GM19043 (cell line): ENCODE data around the gene FAM163B.

Experiments used
- ATAC-seq: cut with Tn5 transposase; IDR thresholded peaks from one replicate; pipeline ENCODE4 v1.9.1; 2021; ENCODE audit warnings: low read depth; ENCODE audit not compliant: unreplicated experiment

The FAM163B gene

GRCh38 chr9:133553123-133553522, 56.1 kb downstream of the FAM163B start:
- no peak for ATAC-seq

DNA sequence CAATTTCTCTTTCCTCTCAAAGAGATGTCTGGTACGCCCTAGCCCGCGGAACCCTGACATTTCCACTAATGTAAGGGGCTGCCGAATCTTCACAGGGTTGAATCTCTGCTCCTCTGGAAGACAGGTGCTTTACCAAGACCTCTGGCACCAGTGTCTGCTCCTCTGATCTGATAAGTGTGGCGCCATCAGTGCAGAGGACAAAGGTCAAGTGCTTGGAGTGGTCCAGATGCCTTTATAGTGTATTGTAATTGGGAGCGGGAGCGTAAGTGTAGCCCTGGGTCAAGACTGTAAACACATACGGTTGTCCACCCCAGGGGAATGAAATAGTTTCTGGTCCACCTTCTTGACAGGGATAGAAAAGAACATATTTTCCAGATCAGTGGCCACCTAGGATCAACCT, 57.0 kb downstream of the FAM163B start:
- no peak for ATAC-seq

DNA sequence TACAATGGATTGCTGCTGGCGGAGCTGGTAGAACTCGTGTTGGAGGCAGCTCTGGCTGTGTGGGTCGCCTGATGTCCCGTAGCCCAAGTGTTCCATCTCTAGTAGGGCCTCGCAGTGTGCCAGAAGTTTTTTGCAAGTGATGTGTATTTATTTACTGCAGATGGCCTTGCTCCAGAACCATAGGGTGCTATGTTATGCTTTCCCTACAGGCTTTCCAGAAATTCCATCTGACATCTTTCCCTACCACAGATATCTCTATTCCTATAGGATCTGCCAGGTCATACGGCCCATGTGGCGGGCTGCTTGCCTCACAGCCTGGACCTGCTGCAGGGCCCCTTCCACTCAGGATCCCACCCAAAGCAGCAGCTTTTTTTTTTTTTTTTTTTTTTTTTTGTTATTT, 57.7 kb downstream of the FAM163B start:
- no peak for ATAC-seq

DNA sequence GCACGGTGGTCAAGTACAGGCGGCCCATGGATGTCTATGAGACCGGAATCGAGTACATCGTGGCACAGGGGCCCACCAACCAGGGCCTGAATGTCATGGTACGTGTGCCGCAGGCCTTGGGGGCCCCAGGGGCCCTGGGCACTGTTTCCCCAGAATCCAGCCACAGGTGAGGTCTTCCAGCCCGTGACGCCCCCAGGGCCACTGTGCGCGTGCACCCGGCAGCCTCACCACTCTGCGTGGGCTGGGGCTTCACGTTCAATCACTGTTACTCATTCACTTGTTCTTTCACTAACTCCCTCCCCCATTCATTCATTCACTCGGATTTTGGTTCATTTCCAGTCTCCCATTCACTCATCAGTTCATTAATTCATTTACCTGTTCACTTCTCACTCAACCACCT, 62.1 kb downstream of the FAM163B start:
- ATAC-seq: no peak

- no peak for ATAC-seq
Observed at GRCh38 chr9:133546287-133546680, 62.9 kb downstream of the FAM163B start.

DNA sequence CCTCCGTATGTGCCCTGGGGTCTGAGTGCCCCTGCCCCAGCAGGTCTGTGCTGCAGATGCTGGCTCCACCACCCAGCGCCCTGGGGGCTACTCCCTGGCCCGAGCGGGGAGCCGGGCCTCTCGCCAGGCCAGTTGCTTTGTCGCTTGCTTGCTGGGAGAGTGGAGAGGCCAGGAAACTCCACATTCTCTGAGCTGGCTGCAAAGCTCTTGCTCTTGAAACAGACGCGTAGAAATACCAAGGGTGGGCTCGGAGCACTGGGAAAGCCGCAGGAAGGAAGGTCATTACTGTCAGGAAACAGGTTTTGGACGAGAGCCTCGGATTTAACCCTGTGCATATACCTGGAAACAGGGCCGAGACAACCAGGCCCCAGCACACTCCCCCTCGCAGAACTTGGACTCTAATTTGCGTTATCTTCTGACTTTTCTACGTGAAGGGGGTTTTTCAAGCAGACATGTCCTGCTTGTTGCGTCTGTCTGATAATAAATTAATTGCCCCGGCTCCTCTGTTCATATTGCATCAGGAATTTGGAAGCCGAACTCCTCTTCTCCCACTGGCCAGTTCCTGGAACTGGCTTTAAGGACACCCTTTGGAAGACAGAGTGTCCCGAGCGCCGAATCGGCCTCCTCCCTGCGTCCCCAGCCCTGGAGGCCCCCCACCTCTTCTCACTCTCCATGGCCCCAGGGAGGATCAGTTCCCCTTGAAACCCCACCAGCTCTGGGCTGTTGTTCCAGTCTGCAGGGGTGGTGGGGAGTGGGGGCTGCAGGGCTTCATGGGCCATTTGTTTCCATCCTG, 63.5 kb downstream of the FAM163B start:
- no peak for ATAC-seq

- no peak for ATAC-seq
Observed at GRCh38 chr9:133543772-133544467, 65.3 kb downstream of the FAM163B start.

DNA sequence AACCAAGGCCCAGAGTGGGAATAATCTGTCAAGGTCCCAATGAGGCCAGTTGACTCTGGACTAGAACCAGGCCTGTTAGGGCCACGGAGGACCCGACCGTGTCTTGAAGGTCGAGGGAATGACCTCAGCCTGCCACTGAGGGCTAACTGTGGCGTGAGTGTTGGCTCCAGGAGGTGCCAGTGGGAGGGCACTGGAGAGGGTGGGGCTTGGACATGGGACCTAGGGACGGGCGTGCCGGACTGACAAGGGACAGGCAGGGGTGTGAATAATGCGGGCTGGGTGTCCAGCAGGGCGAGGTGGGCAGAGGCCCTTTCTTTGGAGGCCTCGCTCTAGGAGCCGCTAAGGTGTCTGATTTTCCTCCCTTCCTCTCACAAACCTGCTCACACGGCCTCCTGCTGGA, 67.2 kb downstream of the FAM163B start:
- no peak for ATAC-seq

DNA sequence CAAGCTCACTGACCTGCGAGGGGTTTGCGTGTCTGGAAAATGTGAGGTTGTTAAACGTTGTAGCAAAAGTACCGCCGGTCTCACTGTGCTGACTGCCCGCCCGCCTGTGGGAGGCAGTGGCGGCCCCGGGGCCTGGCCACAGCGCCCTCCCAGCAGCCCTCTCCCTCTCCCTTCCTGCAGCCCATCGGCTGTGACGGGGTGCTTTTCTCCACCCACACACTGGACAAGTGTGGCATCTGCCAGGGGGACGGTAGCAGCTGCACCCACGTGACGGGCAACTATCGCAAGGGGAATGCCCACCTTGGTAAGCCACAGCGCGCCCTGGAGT, 68.5 kb downstream of the FAM163B start:
- ATAC-seq: no peak

DNA sequence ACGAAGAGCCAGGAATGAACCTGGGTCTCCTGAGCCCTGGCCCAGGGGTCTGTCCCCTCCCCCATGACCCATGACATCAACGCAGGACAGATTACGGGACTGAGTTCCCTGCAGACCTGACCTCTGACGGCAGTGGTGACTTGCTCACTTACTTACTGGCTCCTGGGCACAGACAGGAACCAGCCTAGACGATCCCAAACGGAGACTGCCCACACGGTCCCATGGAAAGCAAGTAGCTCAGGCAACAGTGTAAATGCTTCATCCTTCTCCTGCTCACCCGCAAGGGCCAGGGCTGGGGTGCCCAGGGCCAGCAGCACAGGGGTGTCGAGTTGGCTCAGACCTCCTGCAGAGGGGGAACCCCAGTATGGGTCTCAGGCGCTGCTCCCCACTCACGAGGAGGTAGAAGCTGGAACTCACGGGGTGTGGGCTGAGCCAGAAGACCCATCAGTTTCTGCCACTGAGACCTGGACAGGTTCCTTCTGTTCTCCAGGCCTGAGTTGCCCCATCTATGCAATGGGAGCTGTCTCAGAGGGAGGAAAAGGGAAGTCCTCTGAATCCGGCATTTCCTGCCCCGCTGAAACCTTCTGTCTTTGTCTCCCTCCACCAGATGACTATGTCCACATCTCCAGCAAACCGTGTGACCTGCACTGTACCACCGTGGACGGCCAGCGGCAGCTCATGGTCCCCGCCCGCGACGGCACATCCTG, 69.0 kb downstream of the FAM163B start:
- ATAC-seq: no peak

DNA sequence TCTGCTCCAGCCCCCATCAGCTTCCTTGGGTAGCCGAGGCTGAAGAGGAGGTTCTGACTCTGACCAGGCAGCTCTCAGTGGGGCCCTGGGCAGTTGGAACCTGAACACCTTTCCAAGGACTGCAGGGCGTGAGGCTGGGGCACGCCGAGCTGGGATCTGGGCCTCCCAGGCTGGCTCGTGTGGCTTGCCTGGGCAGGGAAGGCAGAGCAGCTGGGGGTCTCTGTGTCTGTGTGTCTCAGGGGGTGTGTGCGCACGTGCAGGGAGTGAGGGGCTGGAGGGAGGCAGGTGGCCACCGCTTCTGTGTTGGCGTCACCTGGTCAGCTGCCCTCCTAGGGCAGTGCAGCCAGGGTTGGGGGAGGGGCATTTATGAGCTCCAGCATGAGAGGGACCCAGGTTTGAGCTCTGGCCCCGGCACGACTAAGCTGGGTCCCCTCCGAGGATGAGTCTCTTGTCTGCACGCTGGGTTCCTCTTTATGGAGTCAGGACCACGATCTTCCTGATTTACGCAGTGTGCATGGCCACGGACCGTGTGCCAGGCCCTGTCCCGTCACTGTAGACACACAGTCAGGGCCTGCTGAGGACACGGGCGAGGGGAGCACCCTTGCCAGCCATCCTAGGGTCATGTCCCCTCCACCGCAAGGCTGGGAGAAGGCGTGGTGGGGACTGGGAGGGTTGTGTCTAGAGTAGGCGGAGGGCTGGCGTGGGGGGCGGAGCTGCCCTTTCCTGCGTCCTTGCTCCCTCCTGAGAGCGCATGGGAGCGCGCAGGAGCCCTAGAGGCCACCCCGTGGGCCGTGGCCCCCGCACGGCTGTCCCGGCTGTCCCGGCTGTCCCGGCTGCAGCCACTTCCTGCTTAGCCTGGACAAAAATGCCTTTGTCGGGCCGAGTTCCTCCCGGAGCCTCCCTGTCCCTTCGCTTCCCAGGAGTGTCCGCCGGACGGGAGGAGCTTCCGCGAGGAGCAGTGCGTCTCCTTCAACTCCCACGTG, 70.0 kb downstream of the FAM163B start:
- no peak for ATAC-seq

- ATAC-seq: no peak
Observed at GRCh38 chr9:133538176-133538575, 71.0 kb downstream of the FAM163B start.

DNA sequence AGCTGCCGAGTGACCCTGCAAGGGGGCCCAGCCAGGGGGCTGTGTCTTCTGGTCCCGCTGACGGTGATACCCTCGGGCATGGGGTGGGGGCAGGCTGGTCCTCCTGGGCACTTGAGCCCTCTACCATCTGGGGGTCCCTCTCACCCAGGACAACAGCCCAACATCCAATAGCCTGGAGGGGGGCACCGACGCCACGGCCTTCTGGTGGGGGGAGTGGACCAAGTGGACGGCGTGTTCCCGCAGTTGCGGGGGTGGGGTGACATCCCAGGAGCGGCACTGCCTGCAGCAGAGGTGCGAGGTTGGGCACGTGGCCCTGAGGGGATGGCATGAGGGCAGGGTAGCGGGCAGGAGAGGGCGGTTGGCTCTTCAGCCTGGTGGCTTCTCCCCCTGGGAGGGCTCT, 71.9 kb downstream of the FAM163B start:
- no peak for ATAC-seq

GRCh38 chr9:133536536-133536935, 72.7 kb downstream of the FAM163B start:
- no peak for ATAC-seq

- ATAC-seq: no peak
Observed at GRCh38 chr9:133536080-133536479, 73.1 kb downstream of the FAM163B start.

GRCh38 chr9:133535306-133535877, 73.8 kb downstream of the FAM163B start:
- no peak for ATAC-seq

GRCh38 chr9:133534346-133535291, 74.6 kb downstream of the FAM163B start, which contains the start of gene ADAMTSL2:
Gene ADAMTSL2 (plus strand): TSS chr9:133534704. CDS start chr9:133536713, 2,009 bp downstream.
- no peak for ATAC-seq

DNA sequence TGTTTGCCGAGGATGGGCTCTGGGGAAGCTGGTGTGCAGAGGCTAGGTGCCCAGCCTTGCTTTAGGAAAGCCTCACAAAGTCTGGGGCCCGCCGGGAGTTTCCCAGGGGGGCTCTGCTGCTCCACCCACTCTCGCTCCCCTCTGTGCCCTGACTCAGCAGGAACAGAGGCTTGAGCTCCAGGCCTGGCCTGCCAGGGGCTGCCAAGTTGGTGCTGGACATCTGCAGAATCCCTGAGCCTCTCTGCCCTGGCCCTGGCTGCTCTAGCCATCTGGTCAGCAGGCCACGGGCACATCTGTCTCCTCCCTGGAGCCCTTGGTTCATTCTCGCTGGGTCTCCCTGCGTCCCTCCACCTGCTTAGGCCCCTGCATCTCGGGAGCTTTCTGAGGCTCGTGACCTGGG, 75.3 kb downstream of the FAM163B start:
- ATAC-seq: no peak
